HG03064 (cell line): ENCODE data around the gene KIF18A.

Experiments
- ATAC-seq: cut with Tn5 transposase; IDR thresholded peaks from one replicate; pipeline ENCODE4 v1.9.1; 2021; ENCODE audit warnings: low read depth; ENCODE audit not compliant: unreplicated experiment

Gene KIF18A

GRCh38 chr11:27972522-27973170 lies 135.3 kb downstream of the KIF18A start:
- ATAC-seq = no peak

GRCh38 chr11:27971171-27971570 lies 136.8 kb downstream of the KIF18A start:
- ATAC-seq = no peak
